Measurements from ENCODE around the gene DUSP2.

- TF ChIP-seq FOXA1 (IDR thresholded peaks at IDR 0.05) (no peak), ELF4 (IDR thresholded peaks at IDR 0.05) (no peak), BHLHE40 (IDR thresholded peaks at IDR 0.05; ENCODE audit: borderline replicate concordance) (no peak), TARDBP (IDR thresholded peaks at IDR 0.05) (no peak), NFRKB (IDR thresholded peaks at IDR 0.05) (no peak), L3MBTL2 (conservative IDR thresholded peaks at IDR 0.05) (no peak), SP1 (IDR thresholded peaks at IDR 0.05) (no peak), LEF1 (IDR thresholded peaks at IDR 0.05; ENCODE audit: borderline replicate concordance) (no peak), ARNT (IDR thresholded peaks at IDR 0.05) (no peak), SUZ12 (IDR thresholded peaks at IDR 0.05) (no peak), ZNF384 (IDR thresholded peaks at IDR 0.05) (no peak), FOXM1 (IDR thresholded peaks at IDR 0.05; ENCODE audit: borderline replicate concordance) (no peak), FOXK2 (IDR thresholded peaks at IDR 0.05) (no peak)
Observed at GRCh38 chr2:96180521-96180920, 35.3 kb upstream of the DUSP2 start.

All from HEK293T (cell line).